ENCODE measurements around the gene ADARB2. TPM values are rescaled to one million over a fixed set of nuclear protein-coding genes. Genes with fewer than 3 reads are reported as not detected.
"Not testable (repeated sequence)": the region's sequence is repeated elsewhere in the genome, so short reads cannot be mapped to it uniquely, and the experiment has no call there.

ADARB2 gene
- total RNA-seq, 4 donors from 2014 or later = 0.13 to 6.1 (median 0.57) TPM

- ATAC-seq (ENCODE audit: low FRiP score) (no peak), DNase-seq (ENCODE audit: low spot score) (no peak)
- no peak for TF ChIP-seq CTCF (IDR thresholded peaks at IDR 0.05)
Observed at GRCh38 chr10:1462032-1462431, 275.3 kb downstream of the ADARB2 start.

- ATAC-seq (ENCODE audit: low FRiP score) (no peak), DNase-seq (ENCODE audit: low spot score) (no peak)
- no peak for TF ChIP-seq CTCF (IDR thresholded peaks at IDR 0.05)
Observed at GRCh38 chr10:1461016-1461415, 276.3 kb downstream of the ADARB2 start.

- DNase-seq (ENCODE audit: low spot score); ATAC-seq (ENCODE audit: low FRiP score): not testable (repeated sequence)
Observed at GRCh38 chr10:1459664-1460063, 277.7 kb downstream of the ADARB2 start.

GRCh38 chr10:1454951-1455350, 282.4 kb downstream of the ADARB2 start:
- no peak for DNase-seq (ENCODE audit: low spot score)
- no peak for ATAC-seq (ENCODE audit: low FRiP score)
- TF ChIP-seq CTCF (IDR thresholded peaks at IDR 0.05) = no peak

GRCh38 chr10:1454428-1454827, 282.9 kb downstream of the ADARB2 start:
- no peak for TF ChIP-seq CTCF (IDR thresholded peaks at IDR 0.05)
- ATAC-seq (ENCODE audit: low FRiP score) (no peak), DNase-seq (ENCODE audit: low spot score) (no peak)

- ATAC-seq (ENCODE audit: low FRiP score) = no peak
- no peak for DNase-seq (ENCODE audit: low spot score)
- no peak for TF ChIP-seq CTCF (IDR thresholded peaks at IDR 0.05)
Observed at GRCh38 chr10:1452777-1453176, 284.5 kb downstream of the ADARB2 start.

- TF ChIP-seq CTCF (IDR thresholded peaks at IDR 0.05) = no peak
- no peak for DNase-seq (ENCODE audit: low spot score)
- ATAC-seq (ENCODE audit: low FRiP score) = no peak
Observed at GRCh38 chr10:1451941-1452340, 285.4 kb downstream of the ADARB2 start.

- ATAC-seq (ENCODE audit: low FRiP score) = no peak
- no peak for DNase-seq (ENCODE audit: low spot score)
- TF ChIP-seq CTCF (IDR thresholded peaks at IDR 0.05) = no peak
Observed at GRCh38 chr10:1451362-1451888, 285.9 kb downstream of the ADARB2 start.
